Activated CD8-positive, alpha-beta T cell treated with anti-CD3 and anti-CD28 coated beads, Interleukin-2, amount 10 ng/mL, durations not matched to agents 7 days and 5 days (primary cell): Measurements from ENCODE around the gene CCR5. TPM values are rescaled to one million over a fixed set of nuclear protein-coding genes. Genes with fewer than 3 reads are reported as not detected.
"Not testable (repeated sequence)": the region's sequence is repeated elsewhere in the genome, so short reads cannot be mapped to it uniquely, and the experiment has no call there.

ENCODE experiments used
- ATAC-seq: fragments of 150-1000 bp; cut with Tn5 transposase; one replicate; pipeline ENCODE4 v1.10.0; 2021; ENCODE audit warnings: moderate library complexity
- CTCF ChIA-PET: fragments of 350-600 bp; sonication (Branson Sonifier 250); formaldehyde crosslinking; loops from one replicate; lab custom pipeline; 2021; ENCODE audit warnings: antibody characterized with exemption; lab: Charles Lee
- POLR2A ChIA-PET: fragments of 350-600 bp; sonication (Branson Sonifier 250); formaldehyde crosslinking; loops from one replicate; lab custom pipeline; 2021; ENCODE audit warnings: antibody characterized with exemption; lab: Charles Lee
- DNase-seq: peaks from one replicate; pipeline ENCODE4 v3.0.0-alpha.2; 2020
- H3K27ac Mint-ChIP-seq: one replicate; pipeline ENCODE4 v1.8.0; 2021; ENCODE audit warnings: mild to moderate bottlenecking, mixed read lengths
- H3K27me3 Mint-ChIP-seq: one replicate; pipeline ENCODE4 v1.8.0; 2021; ENCODE audit warnings: low read depth, mixed read lengths
- H3K36me3 Mint-ChIP-seq: one replicate; pipeline ENCODE4 v1.8.0; 2021; ENCODE audit warnings: low read depth, mixed read lengths
- H3K4me1 Mint-ChIP-seq: one replicate; pipeline ENCODE4 v1.8.0; 2021; ENCODE audit warnings: low read depth, mixed read lengths
- H3K4me3 Mint-ChIP-seq: one replicate; pipeline ENCODE4 v1.8.0; 2021; ENCODE audit warnings: mild to moderate bottlenecking, mixed read lengths
- H3K9me3 Mint-ChIP-seq: one replicate; pipeline ENCODE4 v1.8.0; 2022; ENCODE audit warnings: mixed read lengths; ENCODE audit not compliant: insufficient read depth
- total RNA-seq, 2 experiments: library from RNA; stranded (reverse); gene quantifications; one replicate each; pipeline ENCODE4 v1.2.3, GENCODE V29; 2021

Gene CCR5
- total RNA-seq, 2 experiments from 2014 or later, result 38.4 to 38.8 TPM

DNA sequence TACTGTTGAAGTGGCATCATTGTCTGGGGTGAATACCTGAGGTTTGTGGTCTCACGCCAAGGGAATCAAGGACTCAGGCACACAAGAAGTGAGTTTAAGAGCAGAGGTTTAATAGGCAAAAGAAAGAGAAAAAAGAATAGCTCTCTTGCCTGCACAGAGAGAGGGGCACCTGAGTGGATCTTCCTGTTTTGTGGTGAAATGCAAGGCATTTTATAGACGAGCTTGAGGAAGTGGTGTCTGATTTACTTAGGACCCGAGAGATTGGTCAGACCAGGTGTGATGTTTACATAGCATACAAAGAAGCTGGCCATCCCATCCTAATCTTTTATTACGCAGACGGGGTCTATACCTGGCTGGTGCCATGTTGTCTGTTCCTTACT, 13.2 kb downstream of the CCR5 start:
- POLR2A ChIA-PET, result interaction anchor here (1.0 to 1.6 kb wide), 4 partner anchors 9 to 26 kb away, joined by 3 to 8 read pairs (median 5); partner anchors contain the start of genes CCR5AS and CCRL2
- ATAC-seq (peak; percentile 27), DNase-seq (no peak)
- peaks cover 62% of the 10 kb centered on the region for H3K4me1 Mint-ChIP-seq
- CTCF ChIA-PET, result interaction anchor here (1.0 to 4.5 kb wide), 17 partner anchors 9 to 445 kb away, joined by 3 to 37 read pairs (median 5); partner anchors contain the start of genes CCR1 and CCR5
- H3K4me3 Mint-ChIP-seq, result peak overlapping the region; percentile 6
- peaks cover 4% of the 10 kb centered on the region for H3K9me3 Mint-ChIP-seq
- H3K27ac Mint-ChIP-seq, result peak overlapping the region; percentile 76
- H3K36me3 Mint-ChIP-seq, result peaks cover 9% of the 10 kb centered on the region
- H3K27me3 Mint-ChIP-seq, result no peaks in the 10 kb centered on the region

DNA sequence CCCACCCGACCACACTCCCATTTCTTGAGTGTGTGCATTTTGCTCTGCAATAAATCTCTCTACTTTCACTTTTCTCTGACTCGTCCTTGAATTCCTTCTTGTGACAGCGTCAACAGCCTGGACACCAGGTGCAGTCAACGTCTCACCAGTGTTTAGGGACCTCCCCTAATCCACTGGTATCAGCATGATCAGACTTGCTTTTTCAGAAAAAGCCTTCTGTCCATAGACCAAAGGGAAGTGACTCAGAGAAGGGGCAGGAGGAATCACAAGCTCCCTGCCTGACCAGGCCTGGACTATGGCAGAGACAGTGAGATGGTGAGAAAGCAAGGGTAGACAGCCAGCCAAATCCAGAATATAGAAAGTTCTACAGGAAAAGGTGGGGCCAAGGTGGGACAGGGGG, 15.5 kb downstream of the CCR5 start:
- Mint-ChIP-seq H3K27ac (peak overlapping the region; percentile 58), H3K27me3 (no peaks in the 10 kb centered on the region), H3K9me3 (peaks cover 4% of the 10 kb centered on the region), H3K4me1 (peaks cover 47% of the 10 kb centered on the region), H3K4me3 (no peak overlapping the region), H3K36me3 (peaks cover 5% of the 10 kb centered on the region)
- POLR2A ChIA-PET, result no interaction called here
- no peak for DNase-seq
- ATAC-seq, result peak; percentile 24
- CTCF ChIA-PET, result interaction anchor here (0.7 to 1.4 kb wide), 3 partner anchors 7 to 9 kb away, joined by 3 to 4 read pairs (median 3); no protein-coding TSS in a partner anchor

DNA sequence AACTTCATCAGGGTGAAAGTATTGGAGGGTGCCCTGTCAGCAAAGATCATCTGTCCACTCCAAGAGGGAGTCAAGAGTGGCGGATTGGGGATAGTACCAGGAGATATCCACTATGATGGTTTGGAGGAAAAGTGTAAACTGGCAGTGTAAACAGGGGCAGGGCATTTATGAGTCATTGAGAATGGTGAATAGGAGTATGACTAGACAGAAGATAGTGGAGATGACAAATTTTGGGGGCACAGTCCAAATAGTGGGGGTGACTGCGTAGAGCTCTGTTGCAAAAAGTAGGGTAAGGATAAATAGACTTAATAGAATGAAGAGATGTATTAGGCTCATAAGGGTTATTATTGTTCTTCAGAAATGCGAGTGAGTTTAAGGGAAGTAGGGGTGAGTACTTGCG, 18.1 kb downstream of the CCR5 start:
- ATAC-seq, H3K27me3 Mint-ChIP-seq, H3K9me3 Mint-ChIP-seq, POLR2A ChIA-PET, H3K36me3 Mint-ChIP-seq, DNase-seq, H3K27ac Mint-ChIP-seq, H3K4me3 Mint-ChIP-seq: not testable (repeated sequence)
- peaks cover 34% of the 10 kb centered on the region for H3K4me1 Mint-ChIP-seq
- CTCF ChIA-PET, result interaction anchor here (1.1 kb wide), 1 partner anchor 10 kb away, joined by 5 read pairs; no protein-coding TSS in a partner anchor

- ATAC-seq, result no peak
- POLR2A ChIA-PET, result no interaction called here
- DNase-seq, result no peak
- H3K27ac Mint-ChIP-seq, result no peak overlapping the region
- H3K9me3 Mint-ChIP-seq, result peaks cover 4% of the 10 kb centered on the region
- H3K27me3 Mint-ChIP-seq, result no peaks in the 10 kb centered on the region
- CTCF ChIA-PET, result interaction anchor here (1.1 kb wide), 1 partner anchor 11 kb away, joined by 5 read pairs; no protein-coding TSS in a partner anchor
- H3K36me3 Mint-ChIP-seq, result peaks cover 5% of the 10 kb centered on the region
- H3K4me1 Mint-ChIP-seq, result peaks cover 30% of the 10 kb centered on the region
- no peak overlapping the region for H3K4me3 Mint-ChIP-seq
Measured at GRCh38 chr3:46389306-46389705, 18.6 kb downstream of the CCR5 start.

DNA sequence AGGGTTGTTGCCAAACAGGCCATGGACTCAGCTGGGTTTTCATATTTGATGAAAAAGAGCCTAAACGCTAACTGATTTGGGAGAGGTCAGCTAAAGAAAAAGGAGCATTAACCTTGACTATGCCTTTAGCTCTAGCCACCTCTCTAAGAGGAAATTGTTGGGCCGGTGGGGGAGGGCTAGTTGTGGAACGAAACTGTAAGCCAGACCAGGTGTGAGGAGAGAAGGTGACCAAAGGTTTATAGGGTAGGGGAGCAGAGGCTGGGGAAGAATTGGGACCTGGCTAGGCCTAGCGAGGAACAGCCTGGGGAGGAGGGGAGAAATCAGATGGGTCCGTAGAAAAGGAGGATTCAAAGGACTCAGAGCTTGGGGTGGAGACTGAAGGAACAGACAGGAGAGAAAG, 20.8 kb downstream of the CCR5 start:
- H3K36me3 Mint-ChIP-seq, H3K27me3 Mint-ChIP-seq, DNase-seq, H3K9me3 Mint-ChIP-seq, H3K4me3 Mint-ChIP-seq, ATAC-seq: not testable (repeated sequence)
- H3K4me1 Mint-ChIP-seq, result peaks cover 26% of the 10 kb centered on the region
- ChIA-PET CTCF (interaction anchor here (0.6 to 1.1 kb wide), 2 partner anchors 16 to 214 kb away, joined by 3 read pairs; partner anchors contain the start of genes CCR5AS and CCRL2), POLR2A (interaction anchor here (0.7 kb wide), 1 partner anchor 19 kb away, joined by 3 read pairs; no protein-coding TSS in a partner anchor)
- H3K27ac Mint-ChIP-seq, result peak overlapping the region; percentile 8

DNA sequence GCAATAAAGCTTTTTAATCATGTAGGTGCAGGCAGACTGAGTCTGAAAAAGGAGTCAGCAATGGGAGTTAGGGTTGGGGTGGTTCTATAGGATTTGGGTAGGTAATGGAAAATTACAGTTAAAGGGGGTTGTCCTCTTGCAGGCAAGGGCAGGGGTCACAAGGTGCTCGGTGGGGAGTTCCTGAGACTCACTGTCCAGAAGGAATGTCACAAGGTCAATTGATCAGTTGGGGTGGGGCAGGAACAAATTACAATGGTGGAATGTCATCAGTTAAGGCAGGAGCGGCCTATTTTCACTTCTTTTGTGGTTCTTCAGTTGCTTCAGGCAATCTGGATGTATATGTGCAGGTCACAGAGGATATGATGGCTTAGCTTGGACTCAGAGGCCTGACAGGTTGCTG, 22.3 kb downstream of the CCR5 start:
- H3K4me1 Mint-ChIP-seq, result peaks cover 38% of the 10 kb centered on the region
- H3K36me3 Mint-ChIP-seq, result peaks cover 6% of the 10 kb centered on the region
- POLR2A ChIA-PET, result no interaction called here
- H3K9me3 Mint-ChIP-seq, result no peaks in the 10 kb centered on the region
- no peak for ATAC-seq
- no peaks in the 10 kb centered on the region for H3K27me3 Mint-ChIP-seq
- DNase-seq, result no peak
- no peak overlapping the region for H3K27ac Mint-ChIP-seq
- H3K4me3 Mint-ChIP-seq, result no peak overlapping the region
- CTCF ChIA-PET, result interaction anchor here (0.5 to 0.7 kb wide), 2 partner anchors 14 to 811 kb away, joined by 3 read pairs; partner anchors contain the start of gene CCR5AS

GRCh38 chr3:46393554-46394434, 23.0 kb downstream of the CCR5 start:
- Mint-ChIP-seq H3K27ac (no peak overlapping the region), H3K4me3 (no peak overlapping the region), H3K9me3 (no peaks in the 10 kb centered on the region), H3K36me3 (peaks cover 7% of the 10 kb centered on the region), H3K27me3 (no peaks in the 10 kb centered on the region), H3K4me1 (peaks cover 40% of the 10 kb centered on the region)
- ChIA-PET POLR2A (no interaction called here), CTCF (interaction anchor here (0.5 to 1.5 kb wide), 3 partner anchors 10 to 812 kb away, joined by 3 to 4 read pairs (median 3); partner anchors contain the start of gene CCR5AS)
- ATAC-seq, result no peak
- DNase-seq, result no peak

- ChIA-PET CTCF (interaction anchor here (0.6 to 1.5 kb wide), 5 partner anchors 9 to 17 kb away, joined by 3 to 4 read pairs (median 3); partner anchors contain the start of gene CCRL2), POLR2A (no interaction called here)
- DNase-seq (no peak), ATAC-seq (no peak)
- Mint-ChIP-seq H3K27me3 (no peaks in the 10 kb centered on the region), H3K4me1 (peaks cover 40% of the 10 kb centered on the region), H3K27ac (no peak overlapping the region), H3K4me3 (no peak overlapping the region), H3K36me3 (peaks cover 7% of the 10 kb centered on the region), H3K9me3 (no peaks in the 10 kb centered on the region)
Measured at GRCh38 chr3:46395210-46395661, 24.5 kb downstream of the CCR5 start.

DNA sequence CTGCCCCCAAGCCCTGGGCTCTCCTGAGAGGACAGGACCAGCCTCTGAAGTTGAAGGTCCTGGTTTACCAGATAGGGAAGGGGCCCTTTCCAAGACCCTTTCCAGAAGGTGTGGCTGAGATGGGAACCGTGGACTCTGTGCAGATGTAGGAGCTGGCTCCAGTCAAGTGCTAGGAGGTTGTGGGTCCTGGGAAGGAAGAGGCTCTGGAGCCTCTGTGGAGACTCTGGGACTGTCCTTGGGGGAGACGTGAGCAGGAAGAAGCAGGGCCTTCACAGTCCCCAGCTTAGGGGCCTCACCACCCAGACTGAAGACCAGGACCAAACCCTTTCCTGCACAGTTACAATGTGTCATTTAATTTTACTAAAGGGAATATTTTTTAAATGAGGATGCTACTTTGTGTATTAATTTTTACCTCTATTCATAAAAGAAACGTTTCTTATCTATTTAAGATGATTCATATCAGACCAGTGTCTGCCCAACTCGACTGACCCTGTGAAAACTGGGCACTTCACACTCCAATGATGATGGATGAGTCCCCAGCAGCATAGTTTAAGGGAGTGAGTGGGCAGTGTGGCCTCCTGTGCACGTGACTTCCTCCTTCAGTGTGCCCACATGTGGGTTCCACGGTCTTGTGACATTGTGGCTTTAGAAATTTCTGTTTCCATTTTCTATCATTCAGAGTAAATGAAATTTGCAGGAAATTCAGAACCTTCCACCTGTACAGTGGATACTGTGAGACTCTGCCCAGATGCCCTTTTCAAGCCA, 25.2 kb downstream of the CCR5 start:
- ATAC-seq, result peak; percentile 45
- H3K4me1 Mint-ChIP-seq, result peaks cover 40% of the 10 kb centered on the region
- H3K27ac Mint-ChIP-seq, result no peak overlapping the region
- POLR2A ChIA-PET, result no interaction called here
- no peaks in the 10 kb centered on the region for H3K9me3 Mint-ChIP-seq
- CTCF ChIA-PET, result interaction anchor here (0.6 to 1.5 kb wide), 5 partner anchors 10 to 18 kb away, joined by 3 to 4 read pairs (median 3); partner anchors contain the start of gene CCRL2
- DNase-seq, result no peak
- H3K36me3 Mint-ChIP-seq, result peaks cover 7% of the 10 kb centered on the region
- H3K27me3 Mint-ChIP-seq, result no peaks in the 10 kb centered on the region
- H3K4me3 Mint-ChIP-seq, result no peak overlapping the region

GRCh38 chr3:46397111-46397510, 26.4 kb downstream of the CCR5 start:
- Mint-ChIP-seq H3K9me3 (no peaks in the 10 kb centered on the region), H3K27ac (peak overlapping the region; percentile 18), H3K4me3 (no peak overlapping the region), H3K27me3 (no peaks in the 10 kb centered on the region), H3K36me3 (peaks cover 7% of the 10 kb centered on the region), H3K4me1 (peaks cover 40% of the 10 kb centered on the region)
- ATAC-seq (no peak), DNase-seq (no peak)
- POLR2A ChIA-PET, result no interaction called here
- CTCF ChIA-PET, result interaction anchor here (1.3 kb wide), 1 partner anchor 19 kb away, joined by 4 read pairs; no protein-coding TSS in a partner anchor
